Erythroblast (primary cell): ENCODE results near the gene LTBP1.
"Not testable (repeated sequence)": the region's sequence is repeated elsewhere in the genome, so short reads cannot be mapped to it uniquely, and the experiment has no call there.

Source experiments
- GATA1 ChIP-seq: IDR thresholded peaks from 2 replicates; pipeline ENCODE4 v1.6.1; 2011; ENCODE audit warnings: low read depth, mild to moderate bottlenecking, control low read depth, low read length, moderate library complexity
- POLR2A ChIP-seq: IDR thresholded peaks from 2 replicates; pipeline ENCODE4 v1.6.1; 2011; ENCODE audit warnings: mild to moderate bottlenecking, low read length

DNA sequence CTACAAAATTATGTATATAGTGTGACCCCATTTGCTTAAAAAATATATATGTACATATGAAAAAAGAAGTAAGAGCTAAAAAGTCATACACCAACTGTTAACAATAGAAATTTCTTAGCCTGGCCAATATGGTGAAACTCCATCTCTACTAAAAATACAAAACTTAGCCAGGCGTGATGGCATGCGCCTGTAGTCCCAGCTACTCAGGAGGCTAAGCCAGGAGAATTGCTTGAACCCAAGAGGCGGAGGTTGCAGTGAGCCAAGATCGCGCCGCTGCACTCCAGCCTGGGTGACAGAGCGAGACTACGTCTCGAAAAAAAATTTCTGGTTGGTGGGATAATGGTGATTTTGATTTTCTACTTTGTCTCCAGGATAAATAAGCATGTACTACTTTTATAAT lies 495.3 kb downstream of the LTBP1 start:
- not testable (repeated sequence) for TF ChIP-seq POLR2A, GATA1
